Measurements from ENCODE around the gene ADCY1.
"Not testable (repeated sequence)": the region's sequence is repeated elsewhere in the genome, so short reads cannot be mapped to it uniquely, and the experiment has no call there.

The ADCY1 gene

DNA sequence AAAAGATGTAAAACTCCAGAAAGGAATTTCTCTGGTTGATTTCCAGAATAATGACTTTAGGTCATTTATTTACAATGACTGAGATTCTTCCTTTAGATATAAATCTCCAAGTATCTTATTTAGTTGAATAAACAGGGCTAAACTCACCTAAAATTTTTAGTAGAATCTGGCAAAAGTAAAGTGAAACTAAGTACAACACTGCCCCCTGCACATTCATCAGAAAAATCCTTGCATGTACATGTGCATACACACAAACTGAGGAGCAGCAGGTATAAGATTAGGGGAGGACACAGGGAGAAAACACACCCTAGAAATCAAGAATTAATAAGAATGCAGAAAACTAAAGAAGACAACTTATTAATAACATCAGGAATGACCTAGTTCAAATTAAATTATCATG, 174.8 kb downstream of the ADCY1 start:
- not testable (repeated sequence) for DNase-seq (ENCODE audit: low read depth in 2 of 2)

- DNase-seq (ENCODE audit: low read depth in 2 of 2) = not testable (repeated sequence)
Measured at GRCh38 chr7:45751352-45751751, 177.2 kb downstream of the ADCY1 start.

DNA sequence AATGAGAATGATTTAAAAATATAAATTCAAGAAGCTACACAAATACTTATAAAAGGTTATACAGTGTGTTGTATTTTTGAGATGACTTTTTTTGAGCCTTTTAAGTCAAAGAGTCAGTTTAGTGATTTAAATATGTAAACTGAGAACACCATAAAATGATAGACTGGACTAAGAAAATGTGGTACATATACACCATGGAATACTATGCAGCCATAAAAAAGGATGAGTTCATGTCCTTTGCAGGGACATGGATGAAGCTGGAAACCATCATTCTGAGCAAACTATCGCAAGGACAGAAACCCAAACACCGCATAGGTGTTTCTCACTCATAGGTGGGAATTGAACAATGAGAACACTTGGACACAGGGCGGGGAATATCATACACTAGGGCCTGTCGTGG, 182.2 kb downstream of the ADCY1 start:
- not testable (repeated sequence) for DNase-seq (ENCODE audit: low read depth in 2 of 2)

GRCh38 chr7:45756757-45757156, 182.6 kb downstream of the ADCY1 start:
- not testable (repeated sequence) for DNase-seq (ENCODE audit: low read depth in 2 of 2)

DNA sequence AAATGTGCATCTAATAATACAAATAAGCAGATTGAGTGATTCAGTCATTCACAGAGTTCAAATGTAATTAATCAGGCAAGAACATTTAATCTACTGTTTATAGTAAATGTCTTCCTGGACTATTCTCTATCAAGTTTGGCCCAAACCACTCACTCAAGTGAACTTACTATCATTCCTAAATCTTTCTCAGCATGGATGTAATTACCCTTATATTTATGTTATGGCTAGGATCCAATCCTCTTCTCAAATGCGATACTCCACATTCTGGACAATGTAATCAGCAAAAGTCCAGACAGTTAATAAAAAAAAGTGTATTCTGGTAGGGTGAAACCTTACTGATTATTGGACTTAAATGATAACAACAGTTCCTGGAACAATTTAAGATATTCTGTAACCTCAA, 185.3 kb downstream of the ADCY1 start:
- not testable (repeated sequence) for DNase-seq (ENCODE audit: low read depth in 2 of 2)

DNA sequence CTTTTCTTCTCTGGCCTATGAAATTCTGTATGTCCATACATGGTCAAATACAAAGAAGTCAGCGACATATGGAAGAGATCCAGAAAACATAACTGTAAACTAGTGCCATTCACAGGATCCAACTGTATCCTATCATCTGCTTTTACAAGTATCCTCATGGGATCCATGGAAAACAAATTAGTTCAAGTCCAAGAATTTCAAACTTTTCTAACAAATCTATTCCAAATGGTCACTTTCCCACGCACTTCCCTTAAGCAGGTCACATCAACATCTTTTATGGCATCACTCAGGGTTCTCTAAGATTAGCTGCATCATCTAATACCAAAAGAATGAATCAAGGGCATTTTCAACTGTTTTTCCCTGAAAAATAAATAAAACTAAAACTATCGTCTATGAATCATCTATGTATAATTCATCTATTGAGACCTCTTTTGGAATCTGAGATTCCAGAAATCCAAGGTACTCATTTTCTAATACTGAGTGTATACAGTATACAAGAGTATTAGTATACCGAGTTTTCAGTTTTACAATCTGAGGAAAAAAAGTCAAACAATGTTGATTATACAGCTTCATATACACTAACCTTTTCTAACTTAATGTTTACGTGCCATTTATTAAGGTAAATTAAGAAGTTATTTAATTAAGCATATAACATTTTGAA, 187.5 kb downstream of the ADCY1 start:
- not testable (repeated sequence) for DNase-seq (ENCODE audit: low read depth in 2 of 2)

DNA sequence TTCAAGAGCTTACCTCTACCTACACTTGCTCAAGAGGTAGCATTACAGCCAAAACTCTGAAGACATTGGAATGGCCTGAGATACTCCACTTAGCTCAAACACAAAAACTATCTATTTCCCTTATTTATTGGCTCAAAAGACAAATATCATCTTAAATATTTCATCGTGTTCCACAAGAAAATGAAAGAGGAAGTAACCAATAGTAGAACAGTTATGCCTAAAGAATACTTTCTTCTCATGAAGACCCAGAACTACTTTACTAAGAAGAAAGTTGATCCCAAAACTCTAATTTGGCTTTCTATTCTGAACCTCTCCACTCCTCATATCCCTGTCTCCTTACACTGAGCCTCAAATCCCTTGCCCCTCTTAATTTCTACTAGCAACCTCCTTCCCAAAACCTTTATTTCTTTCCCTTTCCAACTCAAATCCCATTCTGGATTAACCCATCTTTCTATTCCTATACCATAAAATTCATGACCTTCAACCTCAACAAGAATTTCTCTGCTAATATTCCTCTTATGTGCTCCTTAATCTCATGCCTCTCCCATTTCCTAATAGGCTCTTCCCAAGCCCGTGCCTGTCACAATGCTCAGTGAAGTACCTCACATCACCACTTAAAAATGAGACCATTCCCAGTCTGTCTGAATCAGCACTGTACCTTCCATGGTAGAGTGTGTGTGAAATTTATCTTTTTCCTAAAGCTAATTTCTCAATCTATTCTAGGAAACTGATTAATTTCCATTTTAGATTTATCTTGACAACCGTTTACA, 188.2 kb downstream of the ADCY1 start:
- not testable (repeated sequence) for DNase-seq (ENCODE audit: low read depth in 2 of 2)

GRCh38 chr7:45768516-45769394, 194.6 kb downstream of the ADCY1 start:
- peak; percentile 94 to 98 for DNase-seq (ENCODE audit: low read depth in 2 of 2)

GRCh38 chr7:45769626-45770025, 195.5 kb downstream of the ADCY1 start:
- DNase-seq (ENCODE audit: low read depth in 2 of 2) = not testable (repeated sequence)
